Stimulated activated CD4-positive, alpha-beta T cell treated with anti-CD3 and anti-CD28 coated beads, Interleukin-2, amount 100 ng/mL, for 48 hours (primary cell): ENCODE measurements around the gene GNG12.

Experiments
- DNase-seq, 2 donors: peaks; one replicate each; pipeline ENCODE4 v3.0.0-alpha.2; 2020

The GNG12 gene

DNA sequence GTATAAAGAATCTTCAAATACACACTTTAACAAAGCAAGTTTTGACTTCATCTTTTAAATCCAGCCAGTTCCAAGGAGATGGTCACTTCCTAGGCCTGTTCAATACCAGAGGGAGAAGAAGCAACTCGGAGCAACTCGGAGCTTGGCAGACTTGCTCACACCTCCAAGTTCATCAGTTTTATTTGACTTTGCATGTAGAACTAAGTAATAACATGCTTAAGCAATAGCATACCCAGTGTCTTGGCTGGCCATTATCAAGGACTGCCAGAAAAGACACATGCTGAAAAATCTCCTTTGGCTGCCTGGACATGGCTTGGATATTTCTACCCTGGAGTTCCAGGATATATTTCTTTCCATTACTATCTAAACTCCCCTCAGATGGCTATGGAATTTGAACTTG, 52.6 kb downstream of the GNG12 start:
- DNase-seq, result no peak

DNA sequence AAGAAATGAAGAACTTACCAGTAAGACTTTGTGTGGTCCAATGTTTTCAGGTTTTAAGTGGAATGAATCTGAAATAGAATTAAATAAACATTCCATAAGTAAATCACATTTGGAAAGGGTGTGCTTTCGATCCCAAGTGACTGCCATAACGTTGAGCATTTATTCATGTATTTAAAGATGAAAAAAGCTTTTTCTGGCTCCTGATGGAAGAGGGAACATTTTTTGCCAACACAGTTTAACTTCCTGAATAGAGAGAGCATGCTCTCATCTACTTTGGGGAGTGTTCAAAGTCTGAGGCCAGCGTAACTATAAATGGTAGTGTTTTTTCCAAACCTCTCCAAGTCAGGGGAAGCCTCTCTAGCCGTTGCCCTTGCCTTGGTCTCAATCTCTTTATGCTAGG, 55.8 kb downstream of the GNG12 start:
- no peak for DNase-seq

DNA sequence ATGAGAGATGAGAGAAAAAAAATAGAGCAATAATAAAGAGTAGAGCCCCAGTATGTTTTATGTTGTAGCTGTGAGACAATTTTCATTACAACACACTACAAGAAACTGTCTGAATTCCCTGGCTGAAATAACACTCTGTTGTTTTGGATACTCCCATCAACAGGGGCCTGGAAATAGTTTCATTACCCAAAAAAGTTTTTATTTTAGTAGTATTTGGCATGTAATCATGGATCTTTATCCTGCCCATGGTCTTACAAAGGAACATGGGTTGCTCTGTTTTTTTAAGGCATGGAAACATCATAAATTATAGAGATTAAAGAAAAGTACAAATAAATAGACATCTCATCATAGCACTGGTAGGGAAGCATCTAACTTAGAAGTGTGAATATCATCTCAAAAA, 56.3 kb downstream of the GNG12 start:
- DNase-seq, result no peak

DNA sequence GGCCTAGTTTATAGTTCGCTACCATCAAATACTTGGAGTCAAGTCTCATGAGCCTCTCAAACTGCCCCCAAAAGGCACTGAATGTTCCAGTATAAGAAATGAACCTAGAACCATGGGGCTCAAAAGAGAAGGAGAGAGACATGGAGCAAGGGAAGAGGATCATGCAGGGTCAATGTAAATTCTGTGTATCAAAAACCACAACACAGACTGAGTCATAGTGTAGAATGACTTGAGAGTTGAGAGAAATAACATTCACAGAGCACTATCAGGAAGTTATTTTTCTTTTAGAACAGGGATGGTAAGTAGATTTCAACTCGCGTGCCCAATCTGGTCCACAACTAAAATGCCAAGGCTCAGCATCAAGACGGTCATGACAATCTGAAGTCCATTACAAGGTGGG, 59.8 kb downstream of the GNG12 start:
- no peak for DNase-seq

DNA sequence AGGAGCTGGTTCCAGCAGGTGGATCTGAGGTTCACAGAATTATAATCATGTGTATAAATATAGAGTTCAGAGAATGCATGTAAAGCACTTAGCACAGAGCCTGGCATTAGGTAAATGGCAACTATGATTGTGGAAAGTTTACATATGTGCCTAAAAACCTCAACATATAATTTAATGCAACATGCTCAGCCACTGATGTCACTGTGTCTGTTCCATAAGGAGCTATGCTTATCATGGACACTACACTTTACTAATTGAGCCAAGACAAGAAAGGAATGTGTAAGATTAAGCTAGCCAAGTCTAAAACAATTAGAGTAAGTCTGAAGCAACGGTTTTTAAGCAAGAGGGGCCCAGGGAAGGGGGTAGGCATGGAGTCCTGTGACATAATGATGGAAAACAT, 61.5 kb downstream of the GNG12 start:
- no peak for DNase-seq

DNA sequence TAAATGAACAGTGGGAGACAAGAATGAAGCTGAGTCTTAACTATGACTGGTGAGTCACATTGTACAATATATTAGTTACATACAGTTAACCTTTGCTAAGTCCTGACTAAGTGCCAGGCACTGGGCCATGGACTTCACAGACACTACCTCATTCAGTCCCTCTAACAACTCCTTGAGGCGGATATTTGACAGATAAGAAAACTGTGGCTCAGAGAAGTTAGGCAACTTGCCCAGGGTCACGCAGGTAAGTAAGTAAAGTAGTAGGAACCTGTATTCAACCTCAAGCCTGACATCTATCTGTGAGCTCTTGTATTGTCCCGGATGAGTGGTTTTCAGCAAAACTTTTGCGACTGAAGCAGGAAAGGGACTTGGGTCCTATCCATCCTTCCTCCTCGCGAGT, 62.1 kb downstream of the GNG12 start:
- DNase-seq, result no peak

DNA sequence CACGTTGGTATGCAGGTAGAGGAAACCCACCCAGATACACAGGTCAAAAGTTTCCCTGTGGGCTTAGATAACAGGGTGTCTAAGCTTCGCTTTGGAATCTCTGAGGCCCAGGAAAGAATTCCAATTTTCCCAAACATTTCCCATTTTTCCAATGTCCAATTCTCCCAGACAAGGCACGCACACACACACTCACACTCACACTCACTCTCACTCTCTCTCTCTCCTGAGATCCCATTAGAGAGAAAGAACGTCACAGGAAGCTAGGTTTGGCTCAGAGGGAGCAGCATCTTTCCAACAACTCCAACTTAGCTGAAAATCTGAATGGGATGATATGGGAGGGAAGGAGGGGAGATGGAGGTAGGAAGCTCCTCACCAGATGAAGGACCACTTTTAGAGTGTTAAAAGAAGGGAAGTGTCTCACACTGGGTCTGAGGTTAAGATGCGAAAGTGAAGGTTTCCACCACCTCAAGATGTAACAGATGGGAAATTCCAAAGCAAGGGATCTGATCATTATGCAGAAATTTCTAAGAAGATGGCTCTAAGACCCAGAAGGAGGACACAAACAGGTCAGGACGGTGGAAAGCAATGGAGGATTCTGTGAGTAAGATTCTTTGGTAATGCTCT, 63.5 kb downstream of the GNG12 start:
- DNase-seq, result no peak

DNA sequence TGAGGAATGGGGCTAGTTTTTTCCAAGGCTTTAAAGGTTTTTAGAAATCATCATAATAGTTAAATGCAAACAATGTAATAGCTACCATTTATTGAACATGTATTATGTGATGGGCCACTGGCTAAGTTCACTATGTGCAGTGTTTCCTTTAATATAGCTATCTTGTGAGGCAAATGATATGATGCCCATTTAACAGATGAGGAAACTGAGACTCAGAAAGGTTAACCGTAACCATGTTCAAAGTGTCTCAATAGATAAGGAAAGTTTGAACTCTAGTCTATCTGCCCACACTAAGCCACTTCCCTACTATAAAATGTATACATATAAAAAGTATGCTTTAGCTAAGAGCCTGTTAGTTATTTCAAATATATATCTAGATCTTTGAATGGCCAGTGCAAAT, 64.8 kb downstream of the GNG12 start:
- no peak for DNase-seq

DNA sequence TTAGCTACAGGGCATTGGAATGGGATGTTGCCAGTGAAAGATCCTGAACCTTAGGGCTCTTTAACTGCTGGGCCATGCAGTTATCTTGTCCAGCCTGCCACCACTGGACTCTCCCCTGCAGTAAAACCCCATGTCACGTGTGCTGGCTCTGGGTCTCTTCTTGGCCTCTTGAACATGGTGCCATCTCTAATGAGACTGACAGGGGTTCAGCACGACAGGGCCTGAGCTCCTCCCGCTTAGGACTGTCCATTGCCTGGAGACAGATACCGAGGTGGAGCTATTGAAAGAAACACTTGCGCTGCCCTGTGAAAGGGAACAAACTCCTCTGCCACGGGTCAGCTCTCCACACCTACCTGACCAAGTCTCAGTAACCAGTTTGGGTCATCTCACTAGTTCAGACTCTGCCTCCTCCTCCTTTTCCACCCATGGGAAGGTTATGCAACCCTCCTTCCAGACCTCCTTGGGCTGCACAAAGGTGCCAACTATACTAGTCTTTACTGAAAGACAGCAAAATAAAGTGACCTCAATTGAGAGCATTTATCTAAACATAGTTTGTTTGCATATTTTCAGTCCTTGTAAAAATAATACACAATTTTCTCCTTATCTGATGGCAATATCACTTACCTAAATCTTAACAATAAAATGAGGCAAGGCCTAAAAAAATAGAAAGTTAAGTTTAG, 66.0 kb downstream of the GNG12 start:
- DNase-seq, result no peak

DNA sequence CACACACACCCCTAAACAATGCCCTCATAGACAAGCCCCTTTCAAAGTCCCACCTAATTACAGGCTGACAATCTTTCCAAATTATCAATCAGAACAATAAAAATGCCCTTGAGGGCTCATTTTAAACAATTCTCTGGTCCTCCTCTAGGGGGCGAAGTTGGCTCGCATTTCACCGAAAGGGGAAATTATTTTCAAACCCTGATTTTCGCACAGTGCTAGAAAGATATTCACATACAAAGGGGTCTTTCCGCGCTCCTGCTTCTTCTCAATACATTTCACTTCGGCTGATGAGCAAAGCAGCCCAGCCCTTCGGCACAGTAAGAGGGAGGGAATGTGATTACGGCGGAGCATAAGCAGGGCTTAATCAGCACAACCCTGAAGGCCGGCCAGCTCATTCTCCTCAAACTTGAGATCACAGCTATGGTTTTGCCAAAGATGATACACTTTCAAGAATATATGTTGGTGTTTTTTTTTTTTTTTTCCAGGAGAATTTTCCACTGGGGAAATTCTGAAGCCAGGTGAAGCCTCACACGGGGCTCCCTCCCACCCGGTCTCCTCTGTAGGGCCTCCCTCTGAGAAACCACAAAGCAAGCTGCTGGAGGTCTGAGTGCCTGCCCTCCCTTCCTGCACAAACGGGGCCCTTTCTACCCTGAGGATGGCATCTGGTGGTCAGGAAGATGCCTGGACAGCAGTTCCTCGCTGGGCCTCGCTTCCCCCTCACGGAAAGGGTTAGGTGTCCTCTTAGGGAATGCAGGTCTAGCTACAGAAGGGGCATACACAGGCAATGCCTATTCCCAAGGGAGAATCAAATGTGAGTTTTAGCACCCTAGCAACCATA, 66.9 kb downstream of the GNG12 start:
- peak; percentile 39 to 49 for DNase-seq

DNA sequence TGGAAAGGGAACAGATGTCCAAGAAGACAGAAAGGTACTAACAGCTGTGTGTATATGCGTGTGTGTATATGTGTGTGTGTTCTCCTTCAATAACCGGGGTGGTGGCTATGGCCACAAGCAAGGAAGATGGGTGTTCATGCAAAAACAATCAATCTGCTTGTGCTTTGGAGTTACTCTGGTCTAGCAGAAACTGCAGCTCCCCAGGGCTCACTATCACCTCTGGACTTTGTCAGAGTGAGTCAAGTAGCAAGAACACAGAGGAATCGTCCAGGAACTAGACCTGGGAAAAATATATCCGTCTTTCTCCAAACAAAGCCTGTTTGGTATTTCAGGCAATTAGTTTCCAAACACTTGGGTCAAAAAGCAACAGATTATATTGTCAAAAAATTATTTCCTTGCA, 68.6 kb downstream of the GNG12 start:
- DNase-seq, result no peak

DNA sequence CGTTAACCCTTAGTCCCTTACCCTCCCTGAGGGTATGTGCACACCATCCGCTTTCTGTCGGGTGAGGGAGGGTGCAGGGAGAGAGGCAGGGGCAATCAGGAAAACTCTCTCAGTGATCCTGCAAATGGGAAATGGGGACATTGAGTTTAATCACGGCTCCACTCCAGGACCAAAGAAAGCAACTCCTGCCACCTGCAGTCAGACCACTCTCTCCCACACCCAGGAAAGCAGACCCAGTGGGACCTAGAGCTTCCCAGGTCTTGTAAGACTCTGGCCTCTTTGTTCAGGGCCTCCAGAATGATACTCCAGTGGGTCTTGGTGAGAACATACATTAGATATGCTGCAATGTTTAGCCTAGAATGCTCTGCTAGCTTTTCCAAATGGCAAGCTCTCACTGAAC, 71.5 kb downstream of the GNG12 start:
- no peak for DNase-seq

DNA sequence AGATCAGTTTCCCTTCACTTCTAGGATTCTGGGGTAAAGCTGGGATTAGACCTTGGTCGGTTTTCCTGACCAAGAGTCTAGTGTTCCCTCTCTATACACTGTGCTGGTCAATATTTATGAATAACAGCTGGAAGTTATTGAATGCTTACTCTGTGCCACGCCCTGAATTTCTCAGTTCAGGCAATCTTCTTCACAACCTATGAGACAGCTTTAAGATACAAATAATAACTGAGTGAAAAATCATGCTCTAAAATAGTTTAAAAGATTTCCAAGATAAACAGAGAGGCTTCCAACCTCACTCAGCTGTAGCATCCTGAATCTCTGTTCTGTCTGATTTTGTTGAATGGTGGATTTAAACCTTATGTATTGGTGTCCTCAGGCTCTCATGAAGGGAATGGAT, 72.2 kb downstream of the GNG12 start:
- no peak for DNase-seq

DNA sequence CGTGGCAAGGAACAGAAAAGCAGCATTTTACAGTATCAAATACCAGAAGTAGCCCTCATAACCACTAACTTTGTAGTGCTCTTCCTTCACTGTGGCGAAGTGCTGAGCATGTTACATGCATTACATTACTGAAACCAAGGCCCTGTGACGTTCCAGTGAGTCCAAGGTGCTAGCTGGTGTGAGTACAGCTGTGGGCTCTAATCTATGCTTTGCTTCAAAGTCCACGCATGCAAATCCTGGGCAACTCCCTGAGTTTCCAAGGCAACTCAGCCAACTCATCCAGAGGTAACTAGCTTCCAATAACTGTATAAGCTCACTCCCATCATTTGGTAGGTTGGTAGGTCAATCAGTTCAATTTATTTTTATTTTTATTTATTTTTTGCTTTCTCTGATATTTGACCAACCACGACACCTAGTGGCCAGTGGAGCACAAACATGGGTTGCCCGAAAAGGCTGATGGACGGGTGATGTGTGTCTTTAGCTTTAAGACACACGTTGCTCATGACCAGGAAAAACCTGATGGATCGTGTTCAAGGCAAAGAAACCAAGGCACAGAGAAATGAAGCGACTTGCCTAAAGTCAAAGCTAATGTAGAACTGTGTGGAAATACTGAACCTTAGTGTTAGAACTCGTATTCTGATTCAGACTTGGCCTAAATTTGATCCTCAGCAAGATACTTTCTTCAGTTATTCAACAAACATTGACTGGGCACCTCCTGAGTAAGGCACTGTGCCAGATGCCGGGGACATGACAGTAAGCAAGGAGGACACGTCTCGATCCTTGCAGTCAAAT, 73.0 kb downstream of the GNG12 start:
- peak; percentile 51 to 59 for DNase-seq

DNA sequence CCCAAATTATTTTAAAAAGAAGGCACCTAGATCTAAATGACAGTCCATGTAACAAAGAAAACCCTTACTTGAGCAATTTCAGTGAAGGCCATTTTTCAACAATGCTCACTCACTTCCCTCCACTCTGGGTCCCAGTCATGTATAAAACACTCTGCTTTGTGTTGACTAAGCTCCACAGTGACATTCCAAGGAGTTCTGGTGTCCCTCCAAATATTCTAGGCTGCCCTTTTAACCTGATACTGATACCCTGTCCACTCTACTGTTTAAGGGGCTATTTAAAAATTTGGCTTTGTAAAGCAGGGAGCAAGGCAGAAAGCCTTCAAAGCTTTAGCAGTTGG, 73.6 kb downstream of the GNG12 start:
- no peak for DNase-seq

DNA sequence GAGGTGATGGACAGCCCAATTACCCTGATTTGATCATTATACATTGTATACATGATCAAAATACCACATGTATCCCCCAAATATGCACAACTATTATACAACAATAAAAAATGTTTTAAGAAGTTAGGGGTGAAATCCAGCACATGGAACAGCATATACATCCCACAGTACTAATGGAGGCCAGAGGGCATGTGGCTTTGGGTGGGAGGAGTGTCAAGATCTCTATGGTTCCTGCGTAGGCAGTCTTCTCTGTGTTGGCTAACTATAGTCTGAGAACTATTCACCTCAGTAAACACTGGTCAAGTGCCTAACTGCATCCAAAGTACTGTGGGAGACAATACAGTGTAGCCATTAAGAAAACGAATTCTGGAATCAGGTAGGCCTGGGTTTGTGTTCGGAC, 74.2 kb downstream of the GNG12 start:
- no peak for DNase-seq

DNA sequence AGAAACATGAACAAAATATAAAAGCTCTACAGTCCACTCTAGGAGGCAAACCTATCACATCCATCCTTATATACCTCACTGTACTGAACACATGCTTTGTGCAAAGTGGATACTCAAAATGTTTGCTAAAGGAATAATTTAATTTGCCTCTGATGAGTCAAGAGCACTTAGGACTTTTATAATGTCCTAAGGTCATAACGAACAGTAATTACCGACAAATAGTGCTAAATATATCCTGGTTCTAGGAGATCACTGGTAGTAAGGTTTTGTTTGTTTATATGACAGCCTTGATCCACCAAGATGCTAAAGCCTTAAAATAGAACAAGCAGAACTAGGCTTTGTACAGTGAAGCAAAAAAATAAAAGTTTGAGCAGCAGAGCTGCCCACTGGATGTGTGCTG, 77.6 kb downstream of the GNG12 start:
- DNase-seq, result no peak

DNA sequence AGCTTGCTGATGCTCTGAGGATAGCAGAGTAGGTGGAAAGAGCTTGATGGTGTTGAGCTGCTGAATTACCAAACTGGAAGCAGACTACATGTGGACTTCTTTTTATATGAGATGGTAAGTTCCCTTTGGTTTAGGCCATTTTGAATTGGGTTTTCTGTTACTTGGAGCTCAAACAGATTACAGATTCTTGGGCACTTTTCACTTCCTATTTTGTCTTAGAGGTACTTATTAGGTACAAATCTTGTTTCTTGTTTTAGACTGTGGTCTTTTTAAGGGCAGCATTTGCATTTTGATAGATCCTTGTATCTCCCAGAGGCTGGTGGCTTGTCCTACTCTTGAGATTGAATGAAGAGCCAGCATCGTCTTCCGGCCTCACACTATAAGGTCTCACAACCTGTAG, 78.1 kb downstream of the GNG12 start:
- DNase-seq, result no peak

DNA sequence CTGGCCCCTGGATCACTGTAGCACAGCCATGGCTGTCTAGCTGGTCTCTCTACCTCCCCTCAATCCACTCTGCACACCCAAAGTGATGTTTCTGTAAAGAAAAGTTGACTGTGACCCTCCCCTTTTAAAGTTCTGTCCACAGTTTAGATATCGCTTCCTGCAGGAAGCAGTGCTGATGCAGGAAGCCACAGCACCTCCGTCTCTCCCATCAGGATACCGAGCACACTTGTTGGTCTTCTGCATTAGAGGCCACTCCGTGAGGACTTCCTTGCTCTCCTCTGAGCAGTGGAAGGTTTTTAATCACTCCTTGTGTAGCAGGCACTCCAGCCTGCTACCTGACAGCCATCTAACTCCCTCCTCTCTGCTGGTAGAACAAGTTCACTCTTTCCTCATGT, 78.7 kb downstream of the GNG12 start:
- DNase-seq, result no peak

DNA sequence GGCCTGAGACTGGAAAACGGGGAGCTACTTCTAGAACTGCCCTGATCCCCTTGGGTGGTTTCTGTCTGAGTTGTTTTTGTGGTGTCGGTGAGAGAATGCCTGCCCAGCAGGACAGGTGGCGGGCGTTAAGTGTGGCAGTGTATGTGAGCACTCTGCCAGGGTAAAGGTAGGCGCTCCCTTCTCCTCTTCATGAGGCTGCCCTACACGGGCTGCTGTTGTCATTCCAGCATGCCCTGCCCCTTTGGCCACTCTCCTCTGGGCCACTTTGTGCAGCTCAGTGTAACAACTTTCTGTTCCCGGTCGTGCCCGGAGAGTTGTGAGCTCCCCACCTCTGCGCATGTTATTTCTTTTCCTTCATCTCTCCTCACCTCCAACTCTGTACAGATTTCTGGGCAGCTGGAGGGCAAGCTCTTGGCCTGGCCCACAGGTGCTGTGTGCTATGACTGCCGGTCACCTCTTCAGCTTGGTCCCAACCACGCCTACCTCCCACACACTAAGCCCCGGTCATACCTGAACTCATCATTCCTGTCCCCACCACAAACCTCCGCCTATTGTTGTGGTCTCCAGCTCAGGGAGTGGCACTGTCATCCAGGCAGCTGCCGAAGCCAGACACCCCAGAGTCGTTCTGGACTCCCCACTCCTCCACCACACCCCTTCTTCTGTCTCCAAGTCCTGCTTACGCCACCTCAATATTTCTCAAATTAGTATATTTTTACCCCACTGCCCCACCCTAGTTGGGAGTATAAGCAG, 79.3 kb downstream of the GNG12 start:
- no peak for DNase-seq

DNA sequence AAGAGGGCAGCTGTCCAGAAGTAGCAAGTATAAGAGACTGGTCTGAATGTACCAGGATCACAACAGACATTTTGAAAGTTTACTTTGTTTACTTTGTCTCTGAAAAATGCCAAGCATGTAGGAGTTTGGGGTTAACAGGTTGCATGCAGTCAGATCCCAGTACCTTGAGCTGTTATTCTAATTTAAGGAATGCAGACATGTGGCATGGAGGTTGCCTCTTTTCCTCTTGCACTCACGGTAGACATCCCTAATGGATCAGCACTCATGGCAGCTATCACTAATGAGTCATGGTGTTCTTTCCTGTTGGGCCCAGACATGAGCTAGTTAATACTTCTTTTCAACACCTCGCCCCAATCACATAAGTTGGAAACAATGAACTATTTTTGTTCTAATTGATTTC, 81.0 kb downstream of the GNG12 start:
- no peak for DNase-seq

DNA sequence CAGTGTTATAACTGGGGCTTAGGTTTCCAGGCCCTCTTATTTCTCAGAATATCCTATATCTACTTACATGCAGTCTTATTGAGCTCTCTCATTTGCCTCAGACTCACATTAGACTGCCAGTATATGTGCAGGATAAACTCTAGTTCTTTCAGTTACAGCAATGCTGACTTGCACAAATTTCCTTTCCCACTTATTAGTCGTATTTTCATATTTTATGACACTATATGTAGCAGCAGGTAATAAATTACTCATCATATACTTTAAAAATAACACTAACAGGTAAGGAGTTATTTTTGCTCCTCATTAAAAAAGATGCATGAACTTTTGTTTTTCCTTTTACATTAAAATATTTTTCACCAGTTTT, 82.6 kb downstream of the GNG12 start:
- no peak for DNase-seq
